ENCODE measurements around the gene CNGA1.

The CNGA1 gene

DNA sequence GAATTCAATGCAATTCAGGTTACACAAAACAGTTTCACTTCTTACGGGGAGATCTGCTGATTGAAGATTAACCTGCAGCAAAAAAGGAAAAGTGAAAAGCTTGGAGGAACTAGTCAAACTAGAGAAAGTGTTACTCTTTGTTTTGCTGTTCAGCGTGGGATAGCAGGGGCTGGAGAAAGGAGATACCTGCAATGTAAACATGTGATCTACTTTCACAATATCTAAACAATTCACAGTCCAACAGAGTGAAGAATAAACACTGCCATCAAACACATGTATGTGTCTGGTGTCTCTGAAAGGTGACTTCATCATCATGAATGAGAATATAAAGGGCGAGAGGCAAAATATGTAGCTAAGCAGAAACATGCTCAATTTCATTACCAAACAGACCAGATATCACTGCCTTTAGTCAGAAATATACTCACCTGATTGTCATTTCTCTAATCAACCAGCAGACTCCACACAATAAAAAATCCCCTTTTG, 26.5 kb upstream of the CNGA1 start:
- H3K4me1 ChIP-seq (ENCODE audit: control insufficient read depth, insufficient read depth, low read length), result peaks cover 8% of the 10 kb centered on the region
- H3K36me3 ChIP-seq (ENCODE audit: control insufficient read depth, insufficient read depth, low read length), result no peaks in the 10 kb centered on the region
- H3K27me3 ChIP-seq (ENCODE audit: control insufficient read depth, insufficient read depth, low read length), result no peaks in the 10 kb centered on the region
- no peak overlapping the region for H3K9ac ChIP-seq (ENCODE audit: low read depth, low read length)
- H3K9me3 ChIP-seq (ENCODE audit: control insufficient read depth, insufficient read depth, low read length), result no peaks in the 10 kb centered on the region
- no peak overlapping the region for H3K4me3 ChIP-seq (ENCODE audit: low read depth, low read length)

DNA sequence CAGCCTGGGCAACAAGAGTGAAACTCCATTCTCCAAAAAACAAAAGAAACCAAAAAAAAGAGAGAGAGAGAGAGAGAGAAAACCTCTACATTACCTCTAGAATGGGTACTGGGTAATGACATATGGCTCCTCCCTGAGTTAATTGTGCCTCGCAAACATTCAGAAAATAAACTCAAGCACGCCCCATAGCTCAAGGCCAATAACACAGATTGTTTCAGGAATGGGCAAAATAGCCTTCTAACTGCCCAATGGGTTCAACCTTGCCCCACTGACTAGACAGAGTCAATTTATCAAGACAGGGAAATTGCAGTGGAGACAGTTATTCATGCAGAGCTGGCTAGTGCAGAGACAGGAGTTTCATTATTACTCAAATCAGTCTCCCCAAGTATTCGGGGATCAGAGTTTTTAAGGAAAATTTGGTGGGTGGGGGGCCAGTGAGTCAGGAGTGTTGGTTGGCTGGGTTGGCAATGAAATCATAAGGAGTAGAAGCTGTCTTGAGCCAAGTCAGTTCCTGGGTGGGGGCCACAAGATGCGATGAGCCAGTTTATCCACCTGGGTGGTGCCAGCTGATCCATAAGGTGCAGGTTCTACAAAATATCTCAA, 25.2 kb upstream of the CNGA1 start:
- H3K36me3 ChIP-seq (ENCODE audit: control insufficient read depth, insufficient read depth, low read length), result no peaks in the 10 kb centered on the region
- H3K9me3 ChIP-seq (ENCODE audit: control insufficient read depth, insufficient read depth, low read length), result no peaks in the 10 kb centered on the region
- peaks cover 8% of the 10 kb centered on the region for H3K4me1 ChIP-seq (ENCODE audit: control insufficient read depth, insufficient read depth, low read length)
- no peak overlapping the region for H3K9ac ChIP-seq (ENCODE audit: low read depth, low read length)
- H3K27me3 ChIP-seq (ENCODE audit: control insufficient read depth, insufficient read depth, low read length), result no peaks in the 10 kb centered on the region
- H3K4me3 ChIP-seq (ENCODE audit: low read depth, low read length), result no peak overlapping the region

DNA sequence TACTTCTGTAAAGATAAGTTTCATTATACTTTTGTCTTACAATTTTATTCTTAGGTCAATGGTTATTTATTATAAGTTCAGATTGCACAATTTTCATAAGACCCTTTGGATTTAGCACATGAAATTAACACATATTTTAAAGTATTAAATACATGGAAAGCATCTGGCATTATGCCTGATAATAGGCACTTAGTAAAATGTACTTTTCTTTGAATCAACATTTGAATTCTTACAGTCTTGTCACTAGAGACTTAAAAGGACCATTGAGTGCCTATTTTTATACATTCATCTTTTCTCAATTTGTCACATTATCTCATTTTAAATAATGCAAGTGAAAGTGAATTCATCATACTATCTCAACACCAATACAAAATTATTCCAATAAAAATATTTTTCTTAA, 23.1 kb upstream of the CNGA1 start:
- Histone ChIP-seq H3K4me1 (ENCODE audit: control insufficient read depth, insufficient read depth, low read length) (peaks cover 8% of the 10 kb centered on the region), H3K27me3 (ENCODE audit: control insufficient read depth, insufficient read depth, low read length) (no peaks in the 10 kb centered on the region), H3K9me3 (ENCODE audit: control insufficient read depth, insufficient read depth, low read length) (no peaks in the 10 kb centered on the region), H3K36me3 (ENCODE audit: control insufficient read depth, insufficient read depth, low read length) (no peaks in the 10 kb centered on the region), H3K4me3 (ENCODE audit: low read depth, low read length) (no peak overlapping the region), H3K9ac (ENCODE audit: low read depth, low read length) (no peak overlapping the region)

DNA sequence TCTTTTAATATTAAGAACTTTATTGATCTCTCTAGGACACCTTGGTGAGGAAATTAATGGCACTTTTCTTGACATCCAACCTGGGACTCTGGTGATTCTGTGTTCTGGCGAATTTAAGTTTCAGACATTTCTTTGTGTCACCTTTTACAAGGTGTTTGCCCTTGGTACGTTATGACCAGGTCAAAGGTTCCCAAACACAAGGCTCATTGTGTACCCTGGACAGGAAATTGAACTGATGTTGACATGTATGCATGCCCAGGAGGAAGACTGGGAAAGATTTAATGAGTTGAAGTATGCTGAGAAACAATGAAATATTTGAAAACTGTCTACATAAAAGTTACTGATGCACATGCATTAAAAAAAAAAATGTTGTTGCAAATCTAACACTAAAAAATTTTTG, 22.2 kb upstream of the CNGA1 start:
- no peaks in the 10 kb centered on the region for H3K27me3 ChIP-seq (ENCODE audit: control insufficient read depth, insufficient read depth, low read length)
- H3K9ac ChIP-seq (ENCODE audit: low read depth, low read length), result no peak overlapping the region
- no peak overlapping the region for H3K4me3 ChIP-seq (ENCODE audit: low read depth, low read length)
- no peaks in the 10 kb centered on the region for H3K36me3 ChIP-seq (ENCODE audit: control insufficient read depth, insufficient read depth, low read length)
- no peaks in the 10 kb centered on the region for H3K9me3 ChIP-seq (ENCODE audit: control insufficient read depth, insufficient read depth, low read length)
- H3K4me1 ChIP-seq (ENCODE audit: control insufficient read depth, insufficient read depth, low read length), result peaks cover 8% of the 10 kb centered on the region

DNA sequence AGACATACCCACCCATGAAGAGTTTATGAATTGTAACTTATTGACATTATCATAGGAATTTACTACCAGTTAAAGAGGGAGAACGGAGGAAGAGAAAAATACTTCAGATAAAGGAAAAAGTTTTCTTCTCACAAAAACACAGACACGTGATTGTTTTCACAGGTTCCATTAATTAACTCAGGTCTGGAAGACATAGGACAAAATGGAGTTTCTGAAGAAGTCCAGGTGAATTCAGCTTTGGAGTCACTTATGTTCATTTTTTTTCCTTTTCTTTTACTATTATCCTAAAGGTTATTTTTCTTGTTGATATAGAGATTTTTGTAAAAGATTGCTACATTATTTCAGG, 20.6 kb upstream of the CNGA1 start:
- Histone ChIP-seq H3K9ac (ENCODE audit: low read depth, low read length) (no peak overlapping the region), H3K9me3 (ENCODE audit: control insufficient read depth, insufficient read depth, low read length) (no peaks in the 10 kb centered on the region), H3K36me3 (ENCODE audit: control insufficient read depth, insufficient read depth, low read length) (no peaks in the 10 kb centered on the region), H3K27me3 (ENCODE audit: control insufficient read depth, insufficient read depth, low read length) (no peaks in the 10 kb centered on the region), H3K4me1 (ENCODE audit: control insufficient read depth, insufficient read depth, low read length) (no peaks in the 10 kb centered on the region), H3K4me3 (ENCODE audit: low read depth, low read length) (no peak overlapping the region)

DNA sequence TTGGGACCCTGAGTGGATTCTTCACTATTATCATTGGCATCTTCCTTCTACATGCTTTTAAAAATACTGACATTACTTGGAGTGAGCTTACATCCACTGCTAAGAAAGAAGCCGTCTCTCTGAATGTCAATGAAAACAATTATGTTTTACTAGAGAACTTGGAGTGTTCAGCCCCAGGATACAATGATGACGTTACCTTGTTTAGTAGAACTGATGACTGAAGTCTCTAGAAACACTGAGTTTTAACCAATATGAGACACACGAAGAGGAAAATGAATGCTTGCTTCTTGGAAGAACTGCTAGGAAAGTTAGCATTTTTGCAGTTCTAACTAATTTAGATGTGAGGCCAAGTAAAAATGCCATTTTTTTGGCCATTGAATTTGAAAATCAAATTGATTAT, 19.5 kb upstream of the CNGA1 start:
- Histone ChIP-seq H3K4me1 (ENCODE audit: control insufficient read depth, insufficient read depth, low read length) (no peaks in the 10 kb centered on the region), H3K36me3 (ENCODE audit: control insufficient read depth, insufficient read depth, low read length) (no peaks in the 10 kb centered on the region), H3K9ac (ENCODE audit: low read depth, low read length) (no peak overlapping the region), H3K4me3 (ENCODE audit: low read depth, low read length) (no peak overlapping the region), H3K27me3 (ENCODE audit: control insufficient read depth, insufficient read depth, low read length) (no peaks in the 10 kb centered on the region), H3K9me3 (ENCODE audit: control insufficient read depth, insufficient read depth, low read length) (no peaks in the 10 kb centered on the region)

DNA sequence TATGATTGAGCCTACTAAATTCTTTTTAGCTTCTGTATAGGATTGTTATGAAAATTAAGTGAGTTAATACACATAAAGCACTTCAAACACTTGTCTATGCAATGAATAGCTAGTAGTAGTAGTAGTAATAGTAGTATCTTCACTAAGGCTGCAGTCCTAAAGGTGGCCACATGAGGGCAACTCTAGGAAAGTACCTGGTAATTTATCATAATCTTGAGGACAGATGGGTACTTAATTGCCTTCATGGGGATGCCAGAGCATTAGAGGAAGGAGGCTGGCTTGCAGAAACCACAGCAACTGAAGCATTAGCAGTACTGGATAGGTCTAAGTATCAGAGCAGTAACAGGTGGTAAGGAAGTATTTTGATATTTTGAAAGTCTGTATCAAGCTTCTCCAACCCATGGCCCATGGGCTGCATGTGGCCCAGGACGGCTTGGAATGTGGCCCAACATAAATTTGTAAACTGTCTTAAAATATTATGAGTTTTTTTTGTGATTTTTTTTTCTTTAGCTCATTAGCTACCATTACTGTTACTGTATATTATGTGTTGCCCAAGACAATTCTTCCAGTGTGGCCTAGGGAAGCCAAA, 17.4 kb upstream of the CNGA1 start:
- Histone ChIP-seq H3K4me1 (ENCODE audit: control insufficient read depth, insufficient read depth, low read length) (peaks cover 18% of the 10 kb centered on the region), H3K4me3 (ENCODE audit: low read depth, low read length) (no peak overlapping the region)

DNA sequence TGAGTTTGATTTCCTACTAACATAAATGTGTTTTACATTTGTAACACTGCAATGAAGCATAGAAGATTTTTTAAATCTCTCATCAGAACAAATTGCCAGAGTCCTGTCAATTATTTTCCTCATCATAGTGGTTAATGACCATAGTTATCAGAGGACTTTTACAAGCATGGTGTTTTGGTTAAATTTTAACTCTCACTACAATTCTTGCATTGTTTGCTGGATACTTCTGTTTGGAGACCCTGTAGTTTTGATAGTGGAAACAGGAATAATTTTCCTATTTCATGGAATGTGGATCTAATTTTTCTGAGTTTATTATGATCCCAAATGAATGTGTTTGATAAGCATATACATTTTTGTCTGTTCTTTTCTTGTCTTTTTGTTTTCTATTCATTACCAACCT, 16.9 kb upstream of the CNGA1 start:
- peaks cover 18% of the 10 kb centered on the region for H3K4me1 ChIP-seq (ENCODE audit: control insufficient read depth, insufficient read depth, low read length)
- H3K4me3 ChIP-seq (ENCODE audit: low read depth, low read length), result no peak overlapping the region
- H3K9me3 ChIP-seq (ENCODE audit: control insufficient read depth, insufficient read depth, low read length), result no peaks in the 10 kb centered on the region
- no peaks in the 10 kb centered on the region for H3K36me3 ChIP-seq (ENCODE audit: control insufficient read depth, insufficient read depth, low read length)
- H3K27me3 ChIP-seq (ENCODE audit: control insufficient read depth, insufficient read depth, low read length), result no peaks in the 10 kb centered on the region
- H3K9ac ChIP-seq (ENCODE audit: low read depth, low read length), result no peak overlapping the region

More for the DNA sequence above, 17.4 kb upstream of the CNGA1 start:
- H3K9me3 ChIP-seq (ENCODE audit: control insufficient read depth, insufficient read depth, low read length), result no peaks in the 10 kb centered on the region
- no peaks in the 10 kb centered on the region for H3K36me3 ChIP-seq (ENCODE audit: control insufficient read depth, insufficient read depth, low read length)
- no peaks in the 10 kb centered on the region for H3K27me3 ChIP-seq (ENCODE audit: control insufficient read depth, insufficient read depth, low read length)
- no peak overlapping the region for H3K9ac ChIP-seq (ENCODE audit: low read depth, low read length)

DNA sequence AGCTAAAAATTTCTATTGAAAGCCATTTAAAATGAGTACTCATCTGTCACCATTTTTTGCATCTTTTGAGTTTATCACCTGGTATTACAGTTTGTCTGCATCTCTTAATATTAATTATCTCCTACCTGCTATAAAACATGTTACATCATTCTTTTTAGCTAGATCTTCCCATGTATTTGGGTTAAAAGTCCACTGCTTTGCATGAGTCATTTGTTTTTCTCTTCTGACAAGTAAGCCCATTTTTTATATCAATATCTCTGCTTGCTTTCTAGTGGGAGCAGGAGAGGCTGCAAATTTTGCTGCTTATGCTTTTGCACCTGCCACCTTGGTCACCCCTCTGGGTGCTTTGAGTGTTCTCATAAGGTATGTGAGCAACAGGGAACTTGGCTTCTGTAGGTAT, 16.2 kb upstream of the CNGA1 start:
- Histone ChIP-seq H3K4me1 (ENCODE audit: control insufficient read depth, insufficient read depth, low read length) (peaks cover 22% of the 10 kb centered on the region), H3K4me3 (ENCODE audit: low read depth, low read length) (no peak overlapping the region), H3K27me3 (ENCODE audit: control insufficient read depth, insufficient read depth, low read length) (no peaks in the 10 kb centered on the region), H3K36me3 (ENCODE audit: control insufficient read depth, insufficient read depth, low read length) (no peaks in the 10 kb centered on the region), H3K9me3 (ENCODE audit: control insufficient read depth, insufficient read depth, low read length) (no peaks in the 10 kb centered on the region), H3K9ac (ENCODE audit: low read depth, low read length) (no peak overlapping the region)

DNA sequence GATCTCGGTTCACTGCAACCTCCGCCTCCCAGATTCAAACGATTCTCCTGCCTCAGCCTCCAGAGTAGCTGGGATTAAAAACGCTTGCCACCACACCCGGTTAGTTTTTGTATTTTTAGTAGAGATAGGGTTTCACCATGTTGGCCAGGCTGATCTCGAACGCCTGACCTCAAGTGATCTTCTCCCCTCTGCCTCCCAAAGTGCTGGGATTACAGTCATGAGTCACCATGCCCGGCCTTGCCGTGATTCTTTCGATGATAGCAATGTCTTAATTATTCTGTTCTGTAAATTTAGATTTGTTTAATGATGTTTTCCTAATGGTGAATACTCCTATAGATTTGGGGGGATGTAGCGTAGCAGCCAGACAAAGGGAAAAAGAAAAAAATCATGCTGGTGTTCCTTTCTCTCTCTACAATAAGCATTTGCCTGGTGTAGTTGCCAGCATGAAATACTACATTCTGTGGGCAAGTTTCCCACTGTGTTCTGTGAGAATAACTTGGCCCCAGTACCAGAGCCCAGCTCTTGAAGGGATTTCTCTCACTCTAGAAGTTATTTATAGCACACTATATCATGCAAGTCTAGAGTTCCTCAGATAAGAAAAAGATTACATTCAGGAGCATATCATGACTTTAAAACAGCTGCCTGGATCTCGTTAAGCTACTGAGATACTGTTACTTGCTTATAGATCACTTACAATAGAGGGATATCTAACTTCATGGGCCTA, 15.5 kb upstream of the CNGA1 start:
- no peaks in the 10 kb centered on the region for H3K27me3 ChIP-seq (ENCODE audit: control insufficient read depth, insufficient read depth, low read length)
- H3K4me1 ChIP-seq (ENCODE audit: control insufficient read depth, insufficient read depth, low read length), result peaks cover 28% of the 10 kb centered on the region
- no peak overlapping the region for H3K4me3 ChIP-seq (ENCODE audit: low read depth, low read length)
- H3K36me3 ChIP-seq (ENCODE audit: control insufficient read depth, insufficient read depth, low read length), result no peaks in the 10 kb centered on the region
- no peak overlapping the region for H3K9ac ChIP-seq (ENCODE audit: low read depth, low read length)
- H3K9me3 ChIP-seq (ENCODE audit: control insufficient read depth, insufficient read depth, low read length), result no peaks in the 10 kb centered on the region

DNA sequence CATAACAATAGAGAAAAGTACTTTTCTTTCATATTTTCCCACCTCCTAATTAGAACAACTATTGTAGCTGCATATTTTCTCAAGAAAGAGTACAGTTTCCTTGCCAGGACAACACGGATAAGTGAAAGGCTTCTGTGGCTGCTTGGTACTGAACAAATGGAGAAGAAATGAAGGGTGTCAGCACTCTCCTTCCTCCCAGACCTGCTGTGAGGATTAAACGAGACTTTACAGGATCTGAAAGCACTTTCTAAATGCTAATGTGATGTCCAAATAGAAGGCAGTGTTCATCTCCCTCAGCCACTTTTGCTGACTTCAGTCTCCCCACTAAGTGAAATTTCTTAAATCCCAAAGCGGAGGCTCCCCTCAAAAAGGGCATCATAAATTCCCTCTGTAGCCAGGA, 14.0 kb upstream of the CNGA1 start:
- Histone ChIP-seq H3K9me3 (ENCODE audit: control insufficient read depth, insufficient read depth, low read length) (no peaks in the 10 kb centered on the region), H3K36me3 (ENCODE audit: control insufficient read depth, insufficient read depth, low read length) (no peaks in the 10 kb centered on the region), H3K9ac (ENCODE audit: low read depth, low read length) (no peak overlapping the region), H3K27me3 (ENCODE audit: control insufficient read depth, insufficient read depth, low read length) (no peaks in the 10 kb centered on the region), H3K4me1 (ENCODE audit: control insufficient read depth, insufficient read depth, low read length) (peaks cover 28% of the 10 kb centered on the region), H3K4me3 (ENCODE audit: low read depth, low read length) (no peak overlapping the region)

DNA sequence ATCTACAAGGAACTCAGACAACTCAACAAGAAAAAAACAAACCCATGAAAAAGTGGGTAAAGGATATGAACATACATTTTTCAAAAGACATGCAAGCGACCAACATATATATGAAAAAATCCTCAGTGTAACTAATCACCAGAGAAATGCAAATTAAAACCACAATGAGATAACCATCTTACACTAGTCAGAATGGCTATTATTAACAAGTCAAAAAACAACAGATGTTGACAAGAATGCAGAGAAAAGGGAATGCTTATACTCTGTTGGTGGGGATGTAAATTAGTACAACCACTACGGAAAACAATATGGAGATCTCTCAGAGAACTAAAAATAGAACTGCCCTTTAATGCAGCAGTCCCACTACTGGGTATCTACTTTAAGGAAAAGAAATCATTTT, 12.2 kb upstream of the CNGA1 start:
- no peak overlapping the region for H3K4me3 ChIP-seq (ENCODE audit: low read depth, low read length)
- no peaks in the 10 kb centered on the region for H3K27me3 ChIP-seq (ENCODE audit: control insufficient read depth, insufficient read depth, low read length)
- H3K9ac ChIP-seq (ENCODE audit: low read depth, low read length), result no peak overlapping the region

More for the DNA sequence above, 12.2 kb upstream of the CNGA1 start:
- no peaks in the 10 kb centered on the region for H3K36me3 ChIP-seq (ENCODE audit: control insufficient read depth, insufficient read depth, low read length)
- H3K4me1 ChIP-seq (ENCODE audit: control insufficient read depth, insufficient read depth, low read length), result peaks cover 28% of the 10 kb centered on the region
- H3K9me3 ChIP-seq (ENCODE audit: control insufficient read depth, insufficient read depth, low read length), result no peaks in the 10 kb centered on the region
